DND-41 (cell line): ENCODE data around the gene IL1RN.
A peak's percentile ranks its signal among the peaks of the same experiment; 100 is the strongest.

Experiments
- ATAC-seq: fragments of 200-7000 bp; cut with Tn5 transposase; 3 replicates; pipeline ENCODE4 v1.9.1; 2021; ENCODE audit warnings: low read depth; ENCODE audit not compliant: insufficient read depth
- DNase-seq: peaks from one replicate; pipeline ENCODE4 v3.0.0-alpha.2; 2020
- H2AFZ ChIP-seq: 2 replicates; pipeline ENCODE4 v1.6.0; 2012; ENCODE audit warnings: low read depth, low read length
- H3K27ac ChIP-seq: 2 replicates; pipeline ENCODE4 v1.5.1; 2012; ENCODE audit warnings: low read length, inconsistent platforms
- H3K27me3 ChIP-seq: fragments of 200-600 bp; sonication (generic); 2 replicates; pipeline ENCODE4 v1.6.0; 2012; ENCODE audit warnings: low read length, mild to moderate bottlenecking, inconsistent platforms; ENCODE audit not compliant: insufficient read depth, poor library complexity
- H3K36me3 ChIP-seq: 2 replicates; pipeline ENCODE4 v1.5.1; 2012; ENCODE audit warnings: low read length, inconsistent platforms; ENCODE audit not compliant: insufficient read depth
- H3K4me1 ChIP-seq: 2 replicates; pipeline ENCODE4 v1.5.1; 2012; ENCODE audit warnings: mild to moderate bottlenecking, low read length; ENCODE audit not compliant: insufficient read depth
- H3K4me2 ChIP-seq: 2 replicates; pipeline ENCODE4 v1.6.0; 2012; ENCODE audit warnings: mild to moderate bottlenecking, moderate library complexity, low read length, inconsistent platforms; ENCODE audit not compliant: insufficient read depth
- H3K4me3 ChIP-seq, 2 experiments: fragments of 200-600 bp in 1 of 2; shearing (Covaris generic) in 1 of 2; 2 replicates each; pipeline ENCODE4 v1.5.1; 2012 to 2016; ENCODE audit warnings: inconsistent platforms in 2 of 2, low read length in 2 of 2, mild to moderate bottlenecking in 2 of 2, low read depth in 1 of 2, moderate library complexity in 1 of 2
- H3K79me2 ChIP-seq: 2 replicates; pipeline ENCODE4 v1.6.0; 2012; ENCODE audit warnings: low read length, inconsistent platforms; ENCODE audit not compliant: insufficient read depth
- H3K9ac ChIP-seq: 2 replicates; pipeline ENCODE4 v1.6.0; 2012; ENCODE audit warnings: low read depth, mild to moderate bottlenecking, inconsistent platforms, low read length, moderate library complexity
- H3K9me3 ChIP-seq: 2 replicates; pipeline ENCODE4 v1.5.1; 2012; ENCODE audit warnings: low read length, moderate library complexity, mild to moderate bottlenecking, inconsistent platforms; ENCODE audit not compliant: insufficient read depth, severe bottlenecking
- H4K20me1 ChIP-seq: 2 replicates; pipeline ENCODE4 v1.6.0; 2012; ENCODE audit warnings: low read length; ENCODE audit not compliant: insufficient read depth
- EZH2 ChIP-seq: IDR thresholded peaks from 3 replicates; pipeline ENCODE4 v1.6.1; 2012; ENCODE audit warnings: borderline replicate concordance, low read depth, mild to moderate bottlenecking, moderate library complexity, low read length, inconsistent platforms; ENCODE audit not compliant: severe bottlenecking
- TF ChIP-seq, protein P1 (sequence below): IDR thresholded peaks from 2 replicates; pipeline ENCODE4 v1.5.1; 2012; ENCODE audit warnings: borderline replicate concordance, low read length, moderate library complexity, mild to moderate bottlenecking; ENCODE audit not compliant: poor library complexity, severe bottlenecking; ENCODE audit errors: extremely low read depth

IL1RN gene

DNA sequence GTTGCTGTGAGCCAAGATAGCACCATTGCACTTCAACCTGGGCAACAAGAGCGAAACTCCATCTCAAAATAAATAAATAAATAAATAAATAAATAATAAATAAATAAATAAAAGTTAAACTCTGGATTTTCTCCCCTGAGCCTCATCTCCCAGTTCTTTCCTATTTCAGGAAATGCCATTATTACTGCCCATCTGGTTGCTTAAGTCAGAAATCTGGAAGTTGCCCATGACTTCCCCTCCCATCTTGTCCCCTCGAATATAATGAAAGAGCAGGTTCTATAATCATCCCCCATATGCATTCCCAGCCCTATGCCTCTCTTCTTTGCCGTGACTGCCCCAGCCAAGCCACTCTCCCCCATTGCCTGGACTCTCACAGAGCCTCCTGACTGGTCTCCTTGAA lies 42.2 kb downstream of the IL1RN start:
- Histone ChIP-seq H3K4me3 (no peak overlapping the region), H3K27ac (no peak overlapping the region), H3K79me2 (peaks cover 15% of the 10 kb centered on the region), H2AFZ (no peak overlapping the region), H3K9ac (no peak overlapping the region), H4K20me1 (no peaks in the 10 kb centered on the region), H3K9me3 (no peaks in the 10 kb centered on the region), H3K27me3 (no peaks in the 10 kb centered on the region), H3K4me1 (peaks cover 16% of the 10 kb centered on the region), H3K4me2 (no peak overlapping the region), H3K36me3 (peaks cover under 1% of the 10 kb centered on the region; the same call in 1 of the 2 replicates)
- DNase-seq: peak; percentile 0
- no peak for ATAC-seq
- TF ChIP-seq, protein P1, sequence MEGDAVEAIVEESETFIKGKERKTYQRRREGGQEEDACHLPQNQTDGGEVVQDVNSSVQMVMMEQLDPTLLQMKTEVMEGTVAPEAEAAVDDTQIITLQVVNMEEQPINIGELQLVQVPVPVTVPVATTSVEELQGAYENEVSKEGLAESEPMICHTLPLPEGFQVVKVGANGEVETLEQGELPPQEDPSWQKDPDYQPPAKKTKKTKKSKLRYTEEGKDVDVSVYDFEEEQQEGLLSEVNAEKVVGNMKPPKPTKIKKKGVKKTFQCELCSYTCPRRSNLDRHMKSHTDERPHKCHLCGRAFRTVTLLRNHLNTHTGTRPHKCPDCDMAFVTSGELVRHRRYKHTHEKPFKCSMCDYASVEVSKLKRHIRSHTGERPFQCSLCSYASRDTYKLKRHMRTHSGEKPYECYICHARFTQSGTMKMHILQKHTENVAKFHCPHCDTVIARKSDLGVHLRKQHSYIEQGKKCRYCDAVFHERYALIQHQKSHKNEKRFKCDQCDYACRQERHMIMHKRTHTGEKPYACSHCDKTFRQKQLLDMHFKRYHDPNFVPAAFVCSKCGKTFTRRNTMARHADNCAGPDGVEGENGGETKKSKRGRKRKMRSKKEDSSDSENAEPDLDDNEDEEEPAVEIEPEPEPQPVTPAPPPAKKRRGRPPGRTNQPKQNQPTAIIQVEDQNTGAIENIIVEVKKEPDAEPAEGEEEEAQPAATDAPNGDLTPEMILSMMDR: no peak
- TF ChIP-seq EZH2: no peak

DNA sequence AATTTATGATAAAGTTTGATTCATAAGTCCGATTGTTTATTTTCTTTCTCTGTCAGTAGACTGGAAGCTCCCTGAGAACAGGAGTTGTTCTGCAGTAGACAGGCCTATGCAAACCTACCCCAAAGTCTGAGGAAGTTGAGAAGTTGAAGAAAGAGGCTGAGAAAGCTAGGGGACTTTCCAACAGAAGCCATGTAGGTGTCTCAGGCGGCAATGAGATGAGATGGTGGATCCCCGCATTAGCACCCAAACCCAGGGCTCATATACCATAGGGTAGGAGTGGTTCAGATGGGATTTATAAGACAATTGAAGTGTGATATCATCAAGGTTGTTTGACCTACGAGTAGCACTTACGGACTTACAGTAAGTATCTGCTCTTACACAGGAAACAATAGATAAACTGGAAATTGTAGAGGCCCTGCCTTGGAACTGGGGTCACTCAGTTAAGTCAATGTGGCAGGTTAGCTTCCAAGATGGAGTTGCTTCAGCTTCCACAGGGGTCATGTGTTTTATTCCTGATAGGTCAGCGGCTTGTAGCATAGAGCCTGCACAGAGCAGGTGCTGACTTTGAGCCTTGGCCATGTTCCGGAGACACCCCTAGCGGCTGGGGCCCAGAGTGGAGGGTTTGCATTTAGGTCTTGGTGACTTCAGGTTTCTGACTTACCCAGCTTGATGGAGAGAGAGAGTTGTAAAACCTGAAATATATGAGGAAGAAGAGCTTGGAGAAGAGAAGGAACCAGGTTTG lies 44.1 kb downstream of the IL1RN start:
- H4K20me1 ChIP-seq: peaks cover 9% of the 10 kb centered on the region
- ATAC-seq (no peak), DNase-seq (no peak)
- H3K4me3 ChIP-seq: no peak overlapping the region
- peaks cover 35% of the 10 kb centered on the region for H3K4me1 ChIP-seq
- H3K9me3 ChIP-seq: no peaks in the 10 kb centered on the region
- no peak overlapping the region for H3K27ac ChIP-seq
- peaks cover 15% of the 10 kb centered on the region; the same call in 1 of the 2 replicates for H3K36me3 ChIP-seq
- no peak overlapping the region for H2AFZ ChIP-seq
- H3K79me2 ChIP-seq: peaks cover 34% of the 10 kb centered on the region
- no peak overlapping the region for H3K4me2 ChIP-seq
- no peak overlapping the region for H3K9ac ChIP-seq
- no peaks in the 10 kb centered on the region for H3K27me3 ChIP-seq
- TF ChIP-seq, protein P1: no peak
- no peak for TF ChIP-seq EZH2

DNA sequence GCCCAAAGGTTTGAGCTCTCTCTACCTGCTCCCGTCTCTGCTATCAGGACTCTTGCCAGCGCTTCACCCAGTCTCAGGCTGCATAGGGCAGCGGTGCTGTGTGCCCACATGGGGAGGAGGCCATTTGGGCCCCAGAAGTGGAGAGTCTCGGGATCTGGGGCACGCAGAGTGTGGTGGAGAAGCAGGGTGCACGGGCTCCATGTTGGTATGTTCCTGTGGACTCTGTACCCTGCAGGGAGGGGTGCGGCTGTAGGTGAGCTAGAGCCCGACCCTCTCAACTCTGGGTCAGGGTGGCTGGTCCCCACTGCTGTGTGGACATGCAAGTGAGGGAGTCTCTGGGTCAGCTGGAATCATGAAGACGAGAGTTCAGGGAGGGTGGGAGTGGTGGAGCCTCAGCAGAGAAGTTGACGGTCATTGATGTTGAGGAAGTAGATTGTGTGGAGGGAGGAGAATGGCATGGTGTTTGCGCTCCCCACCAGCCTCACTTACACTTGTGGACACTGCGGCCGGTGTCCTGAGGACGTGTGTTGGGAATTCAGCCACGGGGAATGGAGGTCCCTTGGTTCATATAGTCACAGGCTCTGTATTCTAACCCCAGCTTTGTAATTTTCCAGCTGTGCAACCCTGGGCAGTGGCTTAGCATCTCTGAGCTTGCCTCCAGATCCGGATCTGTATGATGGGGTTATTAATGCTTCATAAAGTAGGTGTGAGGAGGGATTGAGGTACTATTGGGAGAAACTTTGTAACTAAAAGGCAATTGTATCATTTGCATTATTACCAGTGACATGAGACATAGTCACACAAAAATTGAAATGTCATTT lies 45.5 kb downstream of the IL1RN start:
- H3K4me2 ChIP-seq: peak overlapping the region; percentile 95
- ATAC-seq (no peak), DNase-seq (no peak)
- H3K4me3 ChIP-seq: peak overlapping the region in 1 of 2 experiments; percentile 80; a peak in 2 of 4 replicates
- H3K27ac ChIP-seq: peak overlapping the region; percentile 96
- H3K9me3 ChIP-seq: no peaks in the 10 kb centered on the region
- H3K79me2 ChIP-seq: peaks cover 48% of the 10 kb centered on the region
- H3K27me3 ChIP-seq: no peaks in the 10 kb centered on the region
- peak overlapping the region; percentile 84 for H2AFZ ChIP-seq
- TF ChIP-seq, protein P1: no peak
- no peak for TF ChIP-seq EZH2
- peak overlapping the region; percentile 78 for H3K9ac ChIP-seq
- peaks cover 28% of the 10 kb centered on the region for H3K36me3 ChIP-seq
- peaks cover 20% of the 10 kb centered on the region for H4K20me1 ChIP-seq
- H3K4me1 ChIP-seq: peaks cover 48% of the 10 kb centered on the region
